HG03135 (cell line): ENCODE measurements around the gene SOCS7.
"Not testable (repeated sequence)": the region's sequence is repeated elsewhere in the genome, so short reads cannot be mapped to it uniquely, and the experiment has no call there.

ENCODE experiments used
- ATAC-seq: cut with Tn5 transposase; IDR thresholded peaks from one replicate; pipeline ENCODE4 v1.9.1; 2021; ENCODE audit warnings: mild to moderate bottlenecking, moderate library complexity; ENCODE audit not compliant: unreplicated experiment

Gene SOCS7

DNA sequence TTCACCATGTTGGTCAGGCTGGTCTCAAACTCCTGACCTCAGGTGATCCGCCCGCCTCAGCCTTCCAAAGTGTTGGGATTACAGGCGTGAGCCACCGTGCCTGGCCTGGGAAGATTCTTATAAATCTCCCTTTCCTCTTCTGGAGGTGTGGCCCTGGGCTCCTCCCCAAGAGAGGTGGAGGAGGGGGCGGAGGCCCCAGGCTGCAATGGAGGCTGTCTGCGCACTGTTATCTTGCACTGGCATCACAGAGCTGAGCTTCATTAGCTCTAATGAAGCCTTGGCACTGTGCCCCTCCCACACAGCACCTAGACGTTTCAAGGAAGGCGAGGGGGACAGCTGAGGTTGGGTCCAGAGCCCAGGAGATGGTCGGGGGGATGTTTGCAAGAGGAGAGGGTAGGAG, 84.2 kb downstream of the SOCS7 start:
- no peak for ATAC-seq

DNA sequence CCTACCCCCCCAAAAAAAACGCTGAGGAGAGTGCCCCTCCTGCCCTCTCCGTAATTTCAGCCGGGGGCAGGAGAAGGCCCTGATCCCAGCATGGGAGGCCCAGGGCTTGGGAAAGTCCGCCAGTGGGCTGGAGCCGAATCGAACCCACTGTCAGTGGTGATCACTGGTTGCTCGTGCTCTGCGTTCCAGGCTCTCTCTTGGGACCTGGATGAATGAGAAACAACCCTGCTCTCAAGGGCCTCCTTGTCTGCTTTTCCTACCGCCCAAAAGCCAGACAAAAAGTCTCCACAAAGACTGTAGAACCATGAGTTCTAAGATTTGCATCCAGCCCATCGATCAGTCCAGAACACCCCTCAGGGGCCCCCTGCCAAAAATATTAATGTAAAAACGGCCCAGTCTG, 84.7 kb downstream of the SOCS7 start:
- ATAC-seq: no peak

GRCh38 chr17:38437313-38437712, 85.7 kb downstream of the SOCS7 start:
- not testable (repeated sequence) for ATAC-seq

DNA sequence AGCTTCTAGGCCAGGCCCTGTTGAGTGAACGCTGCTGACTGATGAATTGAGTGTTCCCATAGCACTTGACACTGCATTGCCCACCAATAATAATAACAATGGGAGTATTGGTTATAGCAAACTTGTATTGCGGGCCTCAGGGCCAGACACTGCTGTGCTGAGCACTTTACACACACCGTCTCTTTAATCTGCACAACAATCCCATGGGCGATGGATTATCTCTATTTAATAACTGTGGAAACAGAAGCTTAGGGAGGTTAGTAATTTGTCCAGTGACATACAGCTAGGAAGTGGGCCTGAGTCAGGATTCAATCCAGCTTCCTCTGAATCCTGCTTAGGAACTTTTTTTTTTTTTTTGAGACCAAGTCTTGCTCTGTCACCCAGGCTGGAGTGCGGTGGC, 87.8 kb downstream of the SOCS7 start:
- no peak for ATAC-seq

DNA sequence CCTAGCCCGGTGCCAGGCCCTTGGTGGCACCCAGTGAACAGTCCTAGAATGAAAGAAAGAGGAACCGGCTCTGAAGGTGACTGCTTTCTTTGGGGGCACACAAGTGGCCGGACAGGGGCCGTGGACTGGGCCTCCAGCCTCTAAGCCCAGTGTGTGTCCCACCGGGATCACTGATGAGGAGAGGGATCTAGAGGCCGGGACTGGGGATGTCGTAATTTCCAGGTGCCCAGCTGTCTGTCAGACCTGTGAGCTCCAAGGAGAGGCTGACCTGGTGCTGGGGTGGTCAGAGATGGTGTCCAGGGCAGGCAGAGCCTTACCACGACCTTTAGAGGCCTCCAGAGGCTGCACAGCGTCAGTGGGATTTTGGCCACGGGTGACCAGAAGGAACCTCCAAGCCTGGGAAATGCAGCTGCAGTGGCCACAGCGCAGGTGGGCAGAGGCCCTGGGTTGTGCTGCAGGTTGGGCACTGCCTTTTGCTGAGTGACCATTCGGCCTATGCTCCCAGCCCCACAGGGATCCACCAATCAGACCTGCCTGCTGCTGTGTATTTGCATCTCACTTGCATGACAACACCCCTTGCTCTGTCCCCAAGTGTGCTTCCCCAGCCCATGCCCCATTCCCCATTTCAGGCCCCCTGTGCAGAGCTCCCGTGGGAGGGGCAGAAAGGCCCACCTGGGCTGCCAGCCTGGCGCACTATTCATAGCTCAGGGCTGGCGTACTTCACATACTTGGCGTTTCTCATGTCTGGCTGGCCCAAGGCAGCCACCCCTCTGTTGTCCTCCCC, 89.2 kb downstream of the SOCS7 start:
- ATAC-seq: no peak

- no peak for ATAC-seq
Measured at GRCh38 chr17:38441429-38442061, 89.9 kb downstream of the SOCS7 start.

DNA sequence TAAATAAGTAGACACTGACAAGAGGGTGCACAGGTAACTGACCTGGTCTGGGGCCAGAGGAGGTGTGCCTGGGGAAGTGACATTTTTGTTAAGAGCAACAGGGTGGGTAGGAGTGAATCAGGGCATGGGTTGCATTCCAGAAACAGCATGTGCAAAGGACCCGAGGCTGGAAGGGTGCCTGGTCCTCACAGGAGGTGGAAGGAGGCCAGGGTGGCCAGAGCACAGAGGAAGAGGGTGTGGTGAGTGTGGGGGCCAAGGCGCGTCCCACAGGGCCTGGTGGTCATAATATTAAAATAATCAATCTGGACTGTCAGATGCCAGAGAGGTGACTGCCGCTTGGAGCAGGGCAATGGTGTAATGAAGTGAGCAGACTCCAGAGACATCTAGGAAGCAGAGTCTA, 90.9 kb downstream of the SOCS7 start:
- no peak for ATAC-seq

- no peak for ATAC-seq
Measured at GRCh38 chr17:38443356-38444031, 91.8 kb downstream of the SOCS7 start.

DNA sequence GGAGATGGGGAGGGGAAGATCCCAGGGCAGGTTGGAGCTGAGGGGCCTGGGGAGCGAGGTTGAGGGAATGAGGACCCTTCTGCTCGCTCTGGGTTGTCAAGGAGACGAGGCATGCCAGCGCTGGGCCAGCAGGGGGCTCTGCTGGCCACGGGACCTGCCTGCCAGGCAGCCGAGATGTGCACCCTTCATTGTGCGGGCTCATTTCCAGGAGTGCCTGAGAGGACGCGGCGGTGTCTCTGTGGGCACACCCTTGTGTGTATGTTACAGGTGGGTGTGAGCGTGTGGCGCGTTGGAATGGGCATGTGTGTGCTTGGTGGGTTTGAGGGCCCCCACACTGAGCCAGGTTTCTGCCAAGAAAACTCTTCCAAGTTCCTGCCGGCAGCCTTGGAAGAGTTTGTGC, 92.5 kb downstream of the SOCS7 start:
- ATAC-seq: no peak

GRCh38 chr17:38447502-38448085, 96.0 kb downstream of the SOCS7 start:
- no peak for ATAC-seq

DNA sequence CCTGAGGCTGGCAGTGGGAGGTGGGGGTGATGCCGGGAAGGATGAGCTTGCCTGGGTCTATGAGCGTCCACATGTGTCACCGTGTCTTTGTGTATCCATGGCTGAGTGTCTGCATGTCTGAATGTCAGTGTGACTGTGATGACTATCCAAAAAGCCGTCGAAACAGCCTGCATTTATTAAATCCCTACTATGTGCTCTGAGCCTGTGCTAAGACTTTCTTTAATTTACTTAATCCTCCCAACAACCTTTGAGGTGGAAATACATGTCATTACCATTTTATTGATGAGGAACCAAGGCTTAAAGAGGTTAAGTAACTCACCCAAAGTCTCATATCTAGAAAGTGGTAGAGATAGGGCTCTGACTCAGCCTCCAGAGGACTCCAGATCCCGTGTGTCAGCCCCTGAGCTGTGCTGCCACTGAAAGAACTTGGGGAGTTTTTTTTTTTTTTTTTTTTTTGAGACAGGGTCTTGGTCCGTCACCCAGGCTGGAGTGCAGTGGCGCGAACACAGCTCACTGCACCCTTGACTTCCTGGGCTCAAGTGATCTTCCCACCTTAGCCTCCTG, 96.6 kb downstream of the SOCS7 start:
- no peak for ATAC-seq

DNA sequence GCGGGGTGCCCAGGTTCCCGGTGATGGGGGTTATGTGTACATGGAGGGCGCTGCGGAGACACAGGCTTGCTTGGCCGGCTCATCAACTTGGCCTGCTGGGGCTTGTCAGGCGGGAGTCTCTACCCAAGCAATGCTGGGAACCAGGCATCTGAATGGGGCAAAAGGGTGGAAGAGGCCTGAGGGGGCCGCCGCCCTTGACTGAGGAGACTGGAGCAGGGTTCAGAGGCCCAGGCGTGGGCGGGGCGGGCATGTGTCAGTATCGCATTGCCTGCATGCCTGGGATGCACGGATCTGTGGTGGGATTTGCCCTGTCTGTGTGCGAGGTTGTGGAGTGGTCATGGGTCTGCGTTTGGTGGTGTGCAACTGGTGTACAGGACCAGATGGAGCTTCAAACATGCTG, 97.7 kb downstream of the SOCS7 start:
- no peak for ATAC-seq

DNA sequence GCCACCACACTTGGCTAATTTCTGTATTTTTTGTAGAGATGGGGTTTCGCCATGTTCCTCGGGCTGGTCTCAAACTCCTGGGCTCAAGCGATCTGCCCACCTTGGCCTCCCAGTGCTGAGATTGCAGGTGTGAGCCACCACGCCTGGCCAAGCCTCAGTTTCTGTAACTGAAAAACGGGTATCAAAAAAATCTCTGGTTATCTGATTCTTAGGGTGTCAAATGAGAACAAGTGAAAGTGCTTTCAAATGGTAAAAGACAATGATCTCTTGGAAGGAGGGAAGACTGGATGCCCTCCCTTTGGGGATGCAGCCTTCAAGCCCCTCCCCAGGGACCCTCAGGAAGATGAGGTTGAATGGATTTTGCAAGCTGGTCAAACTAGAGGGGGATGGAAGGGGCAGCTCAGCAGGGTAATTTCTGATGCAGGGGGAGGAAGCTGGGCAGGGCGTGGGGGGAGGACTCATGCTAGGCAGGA, 98.9 kb downstream of the SOCS7 start:
- ATAC-seq: no peak

- ATAC-seq: no peak
Measured at GRCh38 chr17:38451030-38451839, 99.6 kb downstream of the SOCS7 start.

GRCh38 chr17:38451840-38452529, 100.3 kb downstream of the SOCS7 start:
- no peak for ATAC-seq

- ATAC-seq: no peak
Measured at GRCh38 chr17:38452719-38453118, 101.1 kb downstream of the SOCS7 start.

DNA sequence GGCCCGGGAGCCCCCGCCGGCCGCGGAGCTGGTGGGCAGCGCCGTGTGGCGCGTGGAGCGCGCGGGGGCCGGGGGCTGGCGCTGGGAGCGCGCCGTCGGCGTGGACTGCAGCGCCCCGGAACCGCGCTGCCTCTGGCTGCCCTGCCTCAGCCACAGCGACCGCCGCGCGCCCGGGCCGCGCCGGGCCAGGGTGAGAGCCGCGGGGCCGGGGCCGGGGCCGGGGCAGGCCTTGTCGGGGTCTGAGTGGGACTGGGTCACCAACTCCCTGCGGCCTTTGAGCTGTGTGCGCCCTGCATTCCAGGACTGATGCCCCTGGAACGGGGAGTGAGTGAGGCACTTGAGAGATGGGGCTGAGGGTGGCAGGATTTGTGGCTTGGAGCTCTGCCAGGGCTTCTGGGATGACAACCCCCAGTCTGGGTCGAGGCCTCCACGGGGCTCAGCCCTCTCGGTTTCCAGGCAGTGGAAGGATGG, 102.3 kb downstream of the SOCS7 start:
- no peak for ATAC-seq

- no peak for ATAC-seq
Measured at GRCh38 chr17:38454532-38454931, 102.9 kb downstream of the SOCS7 start.
